Liver (tissue), 3 donors: ENCODE results near the gene PRICKLE4.

Experiments
- CTCF ChIP-seq: fragments of 150-350 bp; IDR thresholded peaks from 2 replicates; pipeline ENCODE4 v1.5.1; 2017; ENCODE audit warnings: improper control_type of control experiment, low read depth, low read length; ENCODE audit not compliant: missing input control
- EGR1 ChIP-seq, 2 donors: IDR thresholded peaks; 2 replicates each; pipeline ENCODE4 v1.6.1; 2016 to 2018; ENCODE audit warnings: antibody characterized with exemption in 2 of 2, low read depth in 2 of 2
- FOXA1 ChIP-seq: IDR thresholded peaks from 2 replicates; pipeline ENCODE4 v1.6.1; 2016; ENCODE audit warnings: antibody characterized with exemption
- GABPA ChIP-seq, 2 donors: IDR thresholded peaks in 1 of 2; conservative IDR thresholded peaks in 1 of 2; 2 replicates each; pipeline ENCODE4 v1.6.1; 2016; ENCODE audit warnings: antibody characterized with exemption in 2 of 2, mild to moderate bottlenecking in 1 of 2, moderate library complexity in 1 of 2
- JUND ChIP-seq, 2 donors: IDR thresholded peaks; 2 replicates each; pipeline ENCODE4 v1.6.1; 2016; ENCODE audit warnings: antibody characterized with exemption in 2 of 2
- REST ChIP-seq: IDR thresholded peaks from 2 replicates; pipeline ENCODE4 v1.6.1; 2016; ENCODE audit warnings: antibody characterized with exemption, mild to moderate bottlenecking
- RXRA ChIP-seq, 2 donors: IDR thresholded peaks; 2 replicates each; pipeline ENCODE4 v1.6.1; 2017 to 2018; ENCODE audit warnings: antibody characterized with exemption in 2 of 2, mild to moderate bottlenecking in 1 of 2
- SP1 ChIP-seq: IDR thresholded peaks from 2 replicates; pipeline ENCODE4 v1.6.1; 2018; ENCODE audit warnings: antibody characterized with exemption, mild to moderate bottlenecking
- TAF1 ChIP-seq: conservative IDR thresholded peaks from 2 replicates; pipeline ENCODE4 v1.6.1; 2016; ENCODE audit warnings: antibody characterized with exemption, mild to moderate bottlenecking
- YY1 ChIP-seq: IDR thresholded peaks from 2 replicates; pipeline ENCODE4 v1.6.1; 2016; ENCODE audit warnings: antibody characterized with exemption, mild to moderate bottlenecking
- ZBTB33 ChIP-seq: IDR thresholded peaks from 2 replicates; pipeline ENCODE4 v1.6.1; 2016; ENCODE audit warnings: antibody characterized with exemption
- donor health status: healthy.
- donor health status: healthy.

- TF ChIP-seq CTCF (no peak), SP1 (no peak), JUND (IDR thresholded peaks at IDR 0.05) (no peak), RXRA (IDR thresholded peaks at IDR 0.05) (no peak), REST (no peak), GABPA (IDR thresholded peaks at IDR 0.05 in 1 of 2, conservative IDR thresholded peaks at IDR 0.05 in 1 of 2) (no peak), EGR1 (IDR thresholded peaks at IDR 0.05; ENCODE audit: low read depth in 2 of 2) (no peak), YY1 (no peak), FOXA1 (no peak), TAF1 (no peak), ZBTB33 (no peak)
These were observed 36.3 kb upstream of the PRICKLE4 start for GRCh38 chr6:41744236-41744787.
